IMR-90 (cell line): ENCODE results near the gene VPS50. TPM values are rescaled to one million over a fixed set of nuclear protein-coding genes. Genes with fewer than 3 reads are reported as not detected.

Experiments
- ATAC-seq: fragments of 200-7000 bp; cut with Tn5 transposase; 2 replicates; pipeline ENCODE4 v1.9.1; 2020; ENCODE audit warnings: low read depth, mild to moderate bottlenecking, moderate library complexity
- BruUV-seq: library from RNA; stranded (reverse); fragments of 400-500 nt; replicated peaks from 2 replicates; lab custom pipeline; 2021; lab: Mats Ljungman, UMichigan
- CTCF ChIA-PET: fragments of 300-600 bp; formaldehyde crosslinking; extraction: SDS; loops from one replicate; lab custom pipeline; 2021; ENCODE audit warnings: antibody characterized with exemption; lab: Yijun Ruan, JAX
- POLR2A ChIA-PET: fragments of 300-600 bp; sonication (Branson Sonifier 250); formaldehyde crosslinking; loops from one replicate; lab custom pipeline; 2022; ENCODE audit warnings: antibody characterized with exemption; ENCODE audit not compliant: unreplicated experiment; lab: Charles Lee
- DNase-seq: peaks from one replicate; pipeline ENCODE4 v3.0.0; 2013
- H2AFZ ChIP-seq: replicated peaks from 2 replicates; pipeline ENCODE3; 2013; ENCODE audit warnings: low read length, mild to moderate bottlenecking; ENCODE audit not compliant: poor library complexity
- H2AK5ac ChIP-seq: 2 replicates; pipeline ENCODE4 v1.6.1; 2013; ENCODE audit warnings: low read depth, low read length, inconsistent platforms
- H2AK9ac ChIP-seq: replicated peaks from 2 replicates; pipeline ENCODE3; 2013; ENCODE audit warnings: mild to moderate bottlenecking, low read depth, low read length, moderate library complexity; ENCODE audit not compliant: poor library complexity
- H2BK120ac ChIP-seq: 2 replicates; pipeline ENCODE4 v1.6.1; 2013; ENCODE audit warnings: low read depth, low read length, inconsistent platforms
- H2BK15ac ChIP-seq: 3 replicates; pipeline ENCODE4 v1.6.1; 2013; ENCODE audit warnings: low read depth, low read length, inconsistent platforms
- H2BK20ac ChIP-seq: 2 replicates; pipeline ENCODE4 v1.6.1; 2013; ENCODE audit warnings: low read depth, mild to moderate bottlenecking, inconsistent platforms, low read length, moderate library complexity
- H2BK5ac ChIP-seq: 2 replicates; pipeline ENCODE4 v1.6.1; 2013; ENCODE audit warnings: mild to moderate bottlenecking, low read depth, low read length, inconsistent platforms; ENCODE audit not compliant: poor library complexity, severe bottlenecking
- H3K14ac ChIP-seq: replicated peaks from 2 replicates; pipeline ENCODE4 v1.6.1; 2013; ENCODE audit warnings: low read depth, low read length, inconsistent platforms
- H3K18ac ChIP-seq: 2 replicates; pipeline ENCODE4 v1.6.1; 2013; ENCODE audit warnings: low read depth, low read length, control low read depth
- H3K23ac ChIP-seq: 2 replicates; pipeline ENCODE4 v1.6.1; 2013; ENCODE audit warnings: low read depth, low read length, inconsistent platforms
- H3K27ac ChIP-seq: 2 replicates; pipeline ENCODE4 v1.5.1; 2013; ENCODE audit warnings: mild to moderate bottlenecking, control low read depth, low read length; ENCODE audit not compliant: insufficient read depth
- H3K27me3 ChIP-seq: 2 replicates; pipeline ENCODE4 v1.6.1; 2013; ENCODE audit warnings: low read length; ENCODE audit not compliant: control insufficient read depth, insufficient read depth
- H3K36me3 ChIP-seq: 2 replicates; pipeline ENCODE4 v1.6.1; 2013; ENCODE audit warnings: low read length, mixed read lengths; ENCODE audit not compliant: control insufficient read depth, insufficient read depth
- H3K4ac ChIP-seq: 2 replicates; pipeline ENCODE4 v1.6.1; 2013; ENCODE audit warnings: low read depth, low read length, inconsistent platforms
- H3K4me1 ChIP-seq: 2 replicates; pipeline ENCODE4 v1.6.1; 2013; ENCODE audit warnings: low read length, mixed read lengths; ENCODE audit not compliant: control insufficient read depth, insufficient read depth
- H3K4me2 ChIP-seq: 2 replicates; pipeline ENCODE4 v1.6.1; 2013; ENCODE audit warnings: low read depth, mild to moderate bottlenecking, control low read depth, low read length, moderate library complexity
- H3K4me3 ChIP-seq: 2 replicates; pipeline ENCODE4 v1.5.1; 2013; ENCODE audit warnings: low read depth, mild to moderate bottlenecking, control low read depth, low read length, moderate library complexity; ENCODE audit not compliant: insufficient read depth
- H3K56ac ChIP-seq: 2 replicates; pipeline ENCODE4 v1.6.1; 2013; ENCODE audit warnings: low read length, inconsistent platforms; ENCODE audit not compliant: insufficient read depth; ENCODE audit errors: extremely low read depth
- H3K79me1 ChIP-seq, 2 experiments: 2 replicates each; pipeline ENCODE4 v1.6.1; 2013; ENCODE audit warnings: low read length in 2 of 2, inconsistent platforms in 1 of 2, low read depth in 1 of 2
- H3K9ac ChIP-seq: 2 replicates; pipeline ENCODE4 v1.6.1; 2013; ENCODE audit warnings: low read depth, low read length, control low read depth
- H3K9me1 ChIP-seq: 2 replicates; pipeline ENCODE4 v1.6.1; 2013; ENCODE audit warnings: low read length, inconsistent platforms; ENCODE audit not compliant: insufficient read depth
- H3K9me3 ChIP-seq: 2 replicates; pipeline ENCODE4 v1.6.1; 2013; ENCODE audit warnings: low read length; ENCODE audit not compliant: control insufficient read depth, insufficient read depth
- H4K20me1 ChIP-seq: 2 replicates; pipeline ENCODE4 v1.6.1; 2013; ENCODE audit warnings: low read length, inconsistent platforms; ENCODE audit not compliant: insufficient read depth
- H4K5ac ChIP-seq: 2 replicates; pipeline ENCODE4 v1.6.1; 2013; ENCODE audit warnings: mild to moderate bottlenecking, low read depth, low read length, control low read depth
- H4K8ac ChIP-seq, 2 experiments: 2 replicates each; pipeline ENCODE4 v1.6.1; 2013; ENCODE audit warnings: low read depth in 2 of 2, low read length in 2 of 2, control low read depth in 1 of 2, inconsistent platforms in 1 of 2
- H4K91ac ChIP-seq: 2 replicates; pipeline ENCODE4 v1.6.1; 2013; ENCODE audit warnings: low read depth, low read length, inconsistent platforms; ENCODE audit not compliant: insufficient read depth
- MXI1 ChIP-seq: IDR thresholded peaks from 2 replicates; pipeline ENCODE4 v1.6.1; 2012; ENCODE audit warnings: low read depth, mild to moderate bottlenecking, low read length, moderate library complexity, borderline replicate concordance
- WGBS, 2 experiments: methylation state at CpG; one replicate each; pipeline versions ENCODE4 v1.1.5 to v1.1.7; 2013; ENCODE audit warnings: missing lambda C conversion rate in 2 of 2; ENCODE audit not compliant: insufficient read length in 1 of 2; ENCODE audit errors: extremely low coverage in 2 of 2; 5-methylcytosine and 5-hydroxymethylcytosine counted together
- dilution Hi-C: fragments of 300-500 bp; cut with HindIII; formaldehyde crosslinking; loops from one replicate; pipeline ENCODE4 v1.14.3; 2018; ENCODE audit warnings: low sequenced_read_pairs; ENCODE audit not compliant: unreplicated experiment
- in situ Hi-C: fragments of 300-500 bp; cut with MboI; formaldehyde crosslinking; loops from 3 replicates; pipeline ENCODE4 v1.14.3; 2019; ENCODE audit warnings: low sequenced_read_pairs, inconsistent platforms, mixed read lengths
- intact Hi-C: fragments of 100-400 bp; cut with micrococcal nuclease; formaldehyde crosslinking; loops from 2 replicates; pipeline ENCODE4 v1.10.0; 2022
- polyA plus RNA-seq, 3 experiments: library from polyadenylated mRNA; depleted of rRNA; stranded (reverse); fragments of >200 nt; gene quantifications; 2 replicates each; pipeline ENCODE4 v1.2.3, GENCODE V29; 2012; ENCODE audit warnings: low replicate concordance in 1 of 3
- total RNA-seq: library from RNA; depleted of rRNA; stranded (reverse); fragments of >200 nt; gene quantifications from 2 replicates; pipeline ENCODE4 v1.2.3, GENCODE V29; 2012

VPS50 gene
- total and polyA plus RNA-seq, 2 of the 4 experiments (the other 2 are of a cell fraction) = 7.1 to 22.0 TPM

- H3K23ac ChIP-seq = no peak overlapping the region
- H3K14ac ChIP-seq = no peak overlapping the region
- BruUV-seq = no TSS peak
- no peak overlapping the region for H4K8ac ChIP-seq
- no peak overlapping the region for H2AFZ ChIP-seq
- H3K79me1 ChIP-seq = peaks cover 8 to 14% of the 10 kb centered on the region in 2 experiments
- no peaks in the 10 kb centered on the region for H4K20me1 ChIP-seq
- H2BK5ac ChIP-seq = no peak overlapping the region
- no peak overlapping the region for H2BK20ac ChIP-seq
- H3K27ac ChIP-seq = no peak overlapping the region
- no peak for TF ChIP-seq MXI1
- no peak for ATAC-seq
- ChIA-PET POLR2A (interaction anchor here (0.5 kb wide), 1 partner anchor 138 kb away, joined by 6 read pairs; no protein-coding TSS in a partner anchor), CTCF (no interaction called here)
- no peak overlapping the region for H3K4ac ChIP-seq
- no peak overlapping the region for H2BK15ac ChIP-seq
- in situ Hi-C loops = loop anchor here (25.0 kb wide), 1 partner anchor 974 kb away; no protein-coding TSS in a partner anchor
- no peaks in the 10 kb centered on the region for H3K9me3 ChIP-seq
- H3K4me2 ChIP-seq = no peak overlapping the region
- H2AK5ac ChIP-seq = no peak overlapping the region
- DNase-seq = no peak
- H3K9ac ChIP-seq = no peak overlapping the region
- 0 out of 2 replicates have a peak, but pooled peaks cover under 1% of the 10 kb centered on the region for H3K9me1 ChIP-seq
- no peaks in the 10 kb centered on the region for H3K27me3 ChIP-seq
- H3K4me1 ChIP-seq = no peaks in the 10 kb centered on the region
- no CpG with 5 or more reads among the region's 2 CpGs for WGBS, 2 experiments
- H2AK9ac ChIP-seq = no peak overlapping the region
- no peak overlapping the region for H3K4me3 ChIP-seq
- H2BK120ac ChIP-seq = no peak overlapping the region
- H4K5ac ChIP-seq = no peak overlapping the region
- H3K18ac ChIP-seq = no peak overlapping the region
- dilution Hi-C loops = no loop called here
- H3K36me3 ChIP-seq = 0 out of 2 replicates have a peak, but pooled peaks cover 1% of the 10 kb centered on the region
- H4K91ac ChIP-seq = no peak overlapping the region
- H3K56ac ChIP-seq = no peak overlapping the region
- intact Hi-C loops = no loop called here
These were observed 6.6 kb downstream of the VPS50 start for GRCh38 chr7:93238748-93239147.
